OCI-LY1 (cell line): ENCODE data around the gene ARHGAP22.

ENCODE experiments used
- H2AFZ ChIP-seq: fragments of 200-600 bp; sonication (generic), shearing (Covaris generic); 2 replicates; pipeline ENCODE4 v1.6.0; 2014; ENCODE audit warnings: antibody characterized with exemption, mild to moderate bottlenecking, low read length
- H3F3A ChIP-seq: fragments of 200-600 bp; sonication (generic), shearing (Covaris generic); 2 replicates; pipeline ENCODE4 v1.6.0; 2014; ENCODE audit warnings: mild to moderate bottlenecking, antibody characterized with exemption, low read length, moderate library complexity; ENCODE audit not compliant: insufficient read depth
- H3K27ac ChIP-seq: fragments of 200-600 bp; sonication (generic); 2 replicates; pipeline ENCODE4 v1.5.1; 2014; ENCODE audit warnings: low read length, mixed run types, mild to moderate bottlenecking, low read depth; ENCODE audit not compliant: poor library complexity, severe bottlenecking
- H3K27me3 ChIP-seq: fragments of 200-600 bp; sonication (generic); 2 replicates; pipeline ENCODE4 v1.6.0; 2014; ENCODE audit warnings: antibody characterized with exemption, mild to moderate bottlenecking, low read length, moderate library complexity; ENCODE audit not compliant: insufficient read depth
- H3K36me3 ChIP-seq: fragments of 200-600 bp; sonication (generic); 2 replicates; pipeline ENCODE4 v1.6.1; 2014; ENCODE audit warnings: mild to moderate bottlenecking, antibody characterized with exemption, low read length, moderate library complexity, mixed read lengths; ENCODE audit not compliant: insufficient read depth
- H3K4me1 ChIP-seq: fragments of 200-600 bp; sonication (generic); 2 replicates; pipeline ENCODE4 v1.5.1; 2014; ENCODE audit warnings: mild to moderate bottlenecking, low read length, moderate library complexity; ENCODE audit not compliant: insufficient read depth, severe bottlenecking
- H3K4me2 ChIP-seq: fragments of 200-600 bp; sonication (generic), shearing (Covaris generic); 2 replicates; pipeline ENCODE4 v1.6.1; 2014; ENCODE audit warnings: low read length
- H3K4me3 ChIP-seq: fragments of 200-600 bp; sonication (generic); 2 replicates; pipeline ENCODE4 v1.5.1; 2014; ENCODE audit warnings: low read length, low read depth, mild to moderate bottlenecking, mixed read lengths; ENCODE audit not compliant: poor library complexity, severe bottlenecking
- H3K79me2 ChIP-seq: fragments of 200-600 bp; shearing (Covaris generic); 2 replicates; pipeline ENCODE4 v1.6.1; 2016; ENCODE audit warnings: mixed run types, low read length, mixed read lengths; ENCODE audit not compliant: insufficient read depth
- H3K9ac ChIP-seq: fragments of 200-600 bp; sonication (generic), shearing (Covaris generic); 2 replicates; pipeline ENCODE4 v1.6.1; 2014; ENCODE audit warnings: mild to moderate bottlenecking, low read length, mixed read lengths
- H3K9me2 ChIP-seq: fragments of 200-600 bp; sonication (generic), shearing (Covaris generic); 2 replicates; pipeline ENCODE4 v1.6.1; 2014; ENCODE audit warnings: low read depth, mild to moderate bottlenecking, low read length, mixed read lengths
- H3K9me3 ChIP-seq: fragments of 200-600 bp; shearing (Covaris generic); 2 replicates; pipeline ENCODE4 v1.6.1; 2014; ENCODE audit warnings: low read length, mixed read lengths
- H4K20me1 ChIP-seq: fragments of 200-600 bp; sonication (generic), shearing (Covaris generic); 2 replicates; pipeline ENCODE4 v1.6.0; 2016; ENCODE audit warnings: mild to moderate bottlenecking, low read length; ENCODE audit not compliant: insufficient read depth
- EZH2 ChIP-seq: fragments of 200-600 bp; sonication (generic), shearing (Covaris generic); IDR thresholded peaks from 2 replicates; pipeline ENCODE4 v1.8.0; 2017; ENCODE audit warnings: borderline replicate concordance, mixed run types, mild to moderate bottlenecking, antibody characterized with exemption, low read length, moderate library complexity, mixed read lengths
- TF ChIP-seq, protein P1 (sequence below): fragments of 200-600 bp; sonication (generic), shearing (Covaris generic); IDR thresholded peaks from 2 replicates; pipeline ENCODE4 v1.5.1; 2017; ENCODE audit warnings: mild to moderate bottlenecking, antibody characterized with exemption, low read length, moderate library complexity, mixed read lengths

ARHGAP22 gene

DNA sequence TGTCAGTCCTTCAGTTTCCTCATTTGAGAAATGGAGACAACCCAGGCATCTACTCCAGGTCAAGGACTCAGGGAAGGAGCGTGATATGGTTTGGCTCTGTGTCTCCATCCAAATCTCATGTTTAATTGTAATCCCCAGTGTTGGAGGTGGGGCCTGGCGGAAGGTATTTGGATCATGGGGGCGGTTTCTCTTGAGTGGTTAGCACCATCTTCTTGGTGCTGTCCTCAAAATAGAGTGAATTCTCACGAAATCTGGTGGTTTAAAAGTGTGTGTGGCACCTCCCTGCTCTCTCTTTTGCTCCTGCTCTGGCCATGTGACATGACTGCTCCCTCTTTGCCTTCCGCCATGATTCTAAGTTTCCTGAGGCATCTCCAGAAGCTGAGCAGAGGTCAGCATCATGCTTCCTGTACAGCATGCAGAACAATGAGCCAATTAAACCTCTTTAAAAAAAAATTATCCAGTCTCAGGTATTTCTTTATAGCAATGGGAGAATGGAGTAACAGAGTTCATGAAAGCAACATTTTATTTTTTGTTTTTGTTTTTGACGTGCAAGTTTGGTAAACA, 30.0 kb downstream of the ARHGAP22 start:
- Histone ChIP-seq H3K36me3 (no peaks in the 10 kb centered on the region), H3K79me2 (no peaks in the 10 kb centered on the region), H3F3A (no peaks in the 10 kb centered on the region), H3K4me2 (no peak overlapping the region), H2AFZ (no peak overlapping the region), H3K9ac (no peak overlapping the region), H4K20me1 (no peaks in the 10 kb centered on the region), H3K4me1 (peaks cover 12% of the 10 kb centered on the region), H3K4me3 (no peak overlapping the region), H3K27me3 (0 out of 2 replicates have a peak, but pooled peaks cover 4% of the 10 kb centered on the region), H3K9me3 (no peaks in the 10 kb centered on the region), H3K9me2 (no peaks in the 10 kb centered on the region), H3K27ac (no peak overlapping the region)
- TF ChIP-seq, protein P1, sequence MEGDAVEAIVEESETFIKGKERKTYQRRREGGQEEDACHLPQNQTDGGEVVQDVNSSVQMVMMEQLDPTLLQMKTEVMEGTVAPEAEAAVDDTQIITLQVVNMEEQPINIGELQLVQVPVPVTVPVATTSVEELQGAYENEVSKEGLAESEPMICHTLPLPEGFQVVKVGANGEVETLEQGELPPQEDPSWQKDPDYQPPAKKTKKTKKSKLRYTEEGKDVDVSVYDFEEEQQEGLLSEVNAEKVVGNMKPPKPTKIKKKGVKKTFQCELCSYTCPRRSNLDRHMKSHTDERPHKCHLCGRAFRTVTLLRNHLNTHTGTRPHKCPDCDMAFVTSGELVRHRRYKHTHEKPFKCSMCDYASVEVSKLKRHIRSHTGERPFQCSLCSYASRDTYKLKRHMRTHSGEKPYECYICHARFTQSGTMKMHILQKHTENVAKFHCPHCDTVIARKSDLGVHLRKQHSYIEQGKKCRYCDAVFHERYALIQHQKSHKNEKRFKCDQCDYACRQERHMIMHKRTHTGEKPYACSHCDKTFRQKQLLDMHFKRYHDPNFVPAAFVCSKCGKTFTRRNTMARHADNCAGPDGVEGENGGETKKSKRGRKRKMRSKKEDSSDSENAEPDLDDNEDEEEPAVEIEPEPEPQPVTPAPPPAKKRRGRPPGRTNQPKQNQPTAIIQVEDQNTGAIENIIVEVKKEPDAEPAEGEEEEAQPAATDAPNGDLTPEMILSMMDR = no peak
- no peak for TF ChIP-seq EZH2

DNA sequence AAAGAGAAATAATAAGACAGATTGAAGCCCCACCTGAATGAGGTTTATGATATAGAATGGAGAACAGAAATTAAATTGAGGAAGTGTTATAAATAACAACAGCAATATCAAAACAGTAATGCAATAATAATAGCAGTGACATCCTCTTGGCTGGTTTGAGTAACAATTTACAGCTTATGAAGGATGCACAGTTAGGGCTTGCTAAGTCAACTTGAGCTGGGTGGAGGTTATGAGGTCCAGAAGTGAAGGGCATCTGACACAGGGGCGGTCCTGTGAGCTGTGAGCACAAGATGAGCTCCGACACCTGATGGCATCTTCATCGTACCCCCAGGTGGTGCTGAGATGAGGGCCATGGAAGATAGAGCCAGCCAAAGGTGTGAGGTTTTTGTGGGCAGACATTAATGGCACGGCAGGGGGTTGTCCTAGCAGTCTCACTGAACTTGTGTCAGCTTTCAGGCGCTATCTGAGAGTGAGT, 30.5 kb downstream of the ARHGAP22 start:
- no peaks in the 10 kb centered on the region for H3K79me2 ChIP-seq

DNA sequence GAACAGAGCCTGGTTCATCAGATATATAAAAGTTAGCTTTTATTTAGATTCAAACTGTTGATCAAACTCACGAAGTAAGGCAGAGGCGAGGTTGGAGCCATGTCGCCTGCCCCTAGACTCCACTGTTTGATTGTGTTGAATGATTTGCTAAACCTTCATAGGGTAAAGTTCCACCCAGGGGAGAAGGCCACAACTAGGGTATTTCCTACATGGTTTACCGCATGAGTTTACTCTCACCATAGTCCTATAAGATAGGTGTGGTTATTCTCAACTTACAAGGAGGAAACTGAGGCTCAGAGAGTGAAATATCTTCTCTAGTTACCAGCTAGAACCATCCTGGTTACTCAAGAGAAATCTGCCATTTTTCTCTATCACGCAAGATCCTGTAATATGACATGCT, 31.8 kb downstream of the ARHGAP22 start:
- TF ChIP-seq EZH2 = no peak
- TF ChIP-seq, protein P1 = no peak
- no peaks in the 10 kb centered on the region for H3K9me2 ChIP-seq
- no peaks in the 10 kb centered on the region for H3K79me2 ChIP-seq
- no peak overlapping the region for H3K9ac ChIP-seq
- H3K9me3 ChIP-seq = no peaks in the 10 kb centered on the region
- H3K27ac ChIP-seq = no peak overlapping the region
- no peak overlapping the region for H3K4me3 ChIP-seq
- H2AFZ ChIP-seq = no peak overlapping the region
- H3K27me3 ChIP-seq = 0 out of 2 replicates have a peak, but pooled peaks cover 4% of the 10 kb centered on the region
- H3K4me2 ChIP-seq = no peak overlapping the region
- H3K4me1 ChIP-seq = peaks cover 12% of the 10 kb centered on the region
- H3F3A ChIP-seq = no peaks in the 10 kb centered on the region
- no peaks in the 10 kb centered on the region for H3K36me3 ChIP-seq
- H4K20me1 ChIP-seq = no peaks in the 10 kb centered on the region

More for the DNA sequence above, 30.5 kb downstream of the ARHGAP22 start:
- Histone ChIP-seq H3K9me2 (no peaks in the 10 kb centered on the region), H3K27ac (no peak overlapping the region), H3K4me1 (peaks cover 12% of the 10 kb centered on the region), H2AFZ (no peak overlapping the region), H3K9me3 (no peaks in the 10 kb centered on the region), H3K27me3 (0 out of 2 replicates have a peak, but pooled peaks cover 4% of the 10 kb centered on the region), H4K20me1 (no peaks in the 10 kb centered on the region), H3F3A (no peaks in the 10 kb centered on the region), H3K36me3 (no peaks in the 10 kb centered on the region), H3K9ac (no peak overlapping the region), H3K4me3 (no peak overlapping the region), H3K4me2 (no peak overlapping the region)
- TF ChIP-seq EZH2 = no peak
- TF ChIP-seq, protein P1 = no peak
